Sigmoid colon (tissue), 4 donors: ENCODE results near the gene SERPINB5.

Source experiments
- CTCF ChIP-seq, 4 experiments: fragments of 450-650 bp in 3 of 4; fragments of 200-600 bp in 1 of 4; IDR thresholded peaks; one replicate each; pipeline ENCODE4 v1.5.1; 2016 to 2019; ENCODE audit warnings: antibody characterized with exemption in 4 of 4, mild to moderate bottlenecking in 3 of 4, moderate library complexity in 2 of 4
- POLR2A ChIP-seq, 2 donors: fragments of 450-650 bp; IDR thresholded peaks; one replicate each; pipeline ENCODE4 v1.6.1; 2016; ENCODE audit warnings: antibody characterized with exemption in 2 of 2, mild to moderate bottlenecking in 2 of 2, moderate library complexity in 2 of 2
- POLR2AphosphoS5 ChIP-seq, 4 donors: sonication (generic); formaldehyde crosslinking; IDR thresholded peaks; one replicate each; pipeline ENCODE4 v1.6.1; 2017; ENCODE audit warnings: antibody characterized with exemption in 4 of 4

- TF ChIP-seq CTCF (IDR thresholded peaks at IDR 0.05) (no peak), POLR2A (IDR thresholded peaks at IDR 0.05) (no peak), POLR2AphosphoS5 (IDR thresholded peaks at IDR 0.05) (no peak)
Observed at GRCh38 chr18:63506336-63506646, 29.5 kb downstream of the SERPINB5 start.
